Measurements from ENCODE around the gene TMED7.

Gene TMED7

GRCh38 chr5:115627295-115627865, 1.5 kb upstream of the TMED7 start:
- DNase-seq (ENCODE audit: low spot score), result no peak

DNA sequence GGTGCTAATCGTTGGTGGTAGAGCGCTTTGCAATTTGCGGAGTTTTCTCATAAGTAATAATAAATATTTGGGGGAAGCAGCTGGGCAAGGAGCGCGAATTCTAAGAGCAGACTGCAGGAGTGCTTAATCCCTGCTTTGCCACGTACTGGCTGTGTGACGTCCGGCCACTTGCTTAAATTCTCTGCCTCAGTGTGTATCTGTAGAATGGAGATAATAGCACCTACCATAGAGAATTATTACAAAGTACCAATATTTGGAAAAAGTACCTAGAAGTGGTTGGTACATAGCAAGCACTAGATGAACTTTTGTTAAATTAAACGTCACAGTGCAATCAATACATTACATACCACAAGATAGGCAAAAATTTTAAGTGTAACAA, 598 bp upstream of the TMED7 start:
- no peak for DNase-seq (ENCODE audit: low spot score)

DNA sequence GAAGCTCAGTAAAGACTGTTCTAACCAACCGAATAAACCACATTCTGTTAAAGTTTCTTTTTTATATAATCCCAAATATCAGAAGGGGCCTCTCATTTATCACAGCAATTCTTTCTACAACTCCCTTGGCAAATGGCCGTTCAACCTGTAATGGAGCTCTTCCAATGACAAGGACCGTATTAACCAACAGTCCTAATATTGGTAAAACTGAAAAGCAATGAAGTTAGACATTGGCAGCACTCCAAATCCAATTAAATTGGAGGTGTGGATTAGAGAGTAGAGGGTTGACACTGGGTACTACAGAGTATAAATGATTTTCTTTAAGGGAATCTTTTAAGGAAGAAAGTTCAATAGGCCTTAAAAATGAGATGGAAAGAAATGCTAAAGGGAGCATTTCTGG, 842 bp downstream of the TMED7 start:
- DNase-seq (ENCODE audit: low spot score), result peak; percentile 9

DNA sequence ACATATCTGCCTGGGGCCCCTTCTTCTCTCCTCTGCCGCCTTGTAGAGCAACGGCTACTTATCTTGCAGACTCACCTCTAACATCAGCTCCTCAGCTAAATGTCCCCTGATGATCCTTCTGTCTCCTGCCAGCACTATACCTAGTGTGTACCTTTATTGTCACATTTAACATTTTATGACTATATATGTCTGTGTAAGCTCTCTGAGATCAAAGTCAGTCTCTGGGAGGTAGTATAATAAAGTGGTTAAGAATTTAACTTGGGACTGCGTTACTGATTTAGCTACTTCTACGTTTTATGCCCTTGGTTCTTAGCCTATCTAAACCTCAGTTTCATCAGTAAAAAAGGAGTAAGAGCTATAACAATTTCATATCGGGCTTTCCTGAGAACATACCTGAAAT, 2.2 kb downstream of the TMED7 start:
- no peak for DNase-seq (ENCODE audit: low spot score)

DNA sequence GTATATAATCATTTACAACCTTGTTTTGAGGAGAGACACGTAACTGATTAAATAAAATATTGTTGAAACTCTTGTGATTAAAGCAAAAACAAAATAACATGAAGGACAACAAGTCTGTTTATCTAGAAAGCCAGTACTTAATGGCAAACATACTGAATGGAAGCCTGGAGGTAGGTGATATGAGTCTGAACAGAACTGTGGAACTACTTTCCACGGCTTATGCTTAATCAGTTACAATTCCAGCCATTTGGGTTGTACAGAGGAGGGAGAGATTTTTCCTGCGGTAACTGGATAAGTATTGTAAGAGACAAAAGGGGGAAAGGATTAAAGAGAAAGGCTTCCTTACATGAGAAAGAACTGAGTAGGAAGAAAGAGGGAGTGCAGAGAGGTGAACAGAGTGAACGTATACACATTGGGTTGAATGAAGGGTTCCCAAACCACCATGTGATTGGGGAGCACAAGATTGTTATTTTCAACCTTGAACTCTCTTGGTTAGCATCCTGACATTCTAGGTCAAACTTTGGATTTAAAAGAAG, 4.4 kb downstream of the TMED7 start:
- no peak for DNase-seq (ENCODE audit: low spot score)

- DNase-seq (ENCODE audit: low spot score), result no peak
These were observed 8.9 kb downstream of the TMED7 start for GRCh38 chr5:115616892-115617291.

GRCh38 chr5:115616472-115616871, 9.4 kb downstream of the TMED7 start:
- no peak for DNase-seq (ENCODE audit: low spot score)

- DNase-seq (ENCODE audit: low spot score), result no peak
These were observed 14.0 kb downstream of the TMED7 start for GRCh38 chr5:115611873-115612272.

GRCh38 chr5:115607935-115608334, 17.9 kb downstream of the TMED7 start:
- no peak for DNase-seq (ENCODE audit: low spot score)

DNA sequence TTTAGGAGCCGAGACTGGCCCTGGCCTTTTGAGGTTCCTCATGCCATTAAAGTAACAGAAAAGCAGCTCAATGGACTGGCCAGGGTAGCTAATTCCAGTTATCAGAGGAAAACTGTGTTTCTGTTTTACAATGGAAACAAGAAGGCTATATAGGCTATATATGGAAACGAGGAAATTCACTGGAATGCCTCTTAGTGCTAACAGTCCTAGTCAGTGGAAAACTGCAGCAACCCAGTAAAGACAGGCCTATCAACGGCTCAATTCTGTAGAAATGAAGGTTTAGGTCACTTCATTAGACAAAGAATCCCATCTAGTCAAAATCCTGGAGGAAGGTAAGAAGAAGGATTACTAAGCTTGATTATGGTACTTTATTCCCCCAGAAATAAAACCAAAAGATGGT, 20.4 kb downstream of the TMED7 start:
- DNase-seq (ENCODE audit: low spot score), result no peak

DNA sequence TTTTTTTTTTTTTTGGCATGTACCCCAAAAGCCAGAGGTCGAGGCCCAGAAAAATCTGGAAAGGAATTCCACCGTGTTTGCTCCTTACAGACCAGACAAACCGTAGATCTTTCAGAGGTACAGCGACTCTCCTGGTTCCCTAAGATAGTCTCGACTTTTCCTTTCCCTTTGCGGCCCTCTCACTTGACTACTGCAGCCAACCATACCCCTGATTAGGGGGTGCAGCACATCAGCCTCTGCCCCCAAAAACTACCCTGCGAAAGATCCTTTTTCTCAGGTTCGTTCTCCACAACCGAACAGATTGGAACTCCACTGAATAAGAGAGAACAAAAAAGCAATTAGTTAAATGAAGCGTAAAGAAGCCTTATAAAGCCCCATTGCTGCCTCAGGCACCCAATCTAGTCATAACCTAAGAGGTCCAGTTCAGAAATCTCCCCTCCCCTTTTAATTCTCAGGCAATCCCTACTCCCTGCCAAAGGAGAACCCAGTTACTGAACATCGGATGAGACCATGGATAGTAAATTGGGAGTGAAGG, 23.2 kb downstream of the TMED7 start:
- no peak for DNase-seq (ENCODE audit: low spot score)

GRCh38 chr5:115601701-115602590, 23.9 kb downstream of the TMED7 start, which contains the start of gene TICAM2:
TICAM2 (minus strand) TSS chr5:115602479; CDS start chr5:115581256, 21,223 bp downstream.
- DNase-seq (ENCODE audit: low spot score), result peak; percentile 23

DNA sequence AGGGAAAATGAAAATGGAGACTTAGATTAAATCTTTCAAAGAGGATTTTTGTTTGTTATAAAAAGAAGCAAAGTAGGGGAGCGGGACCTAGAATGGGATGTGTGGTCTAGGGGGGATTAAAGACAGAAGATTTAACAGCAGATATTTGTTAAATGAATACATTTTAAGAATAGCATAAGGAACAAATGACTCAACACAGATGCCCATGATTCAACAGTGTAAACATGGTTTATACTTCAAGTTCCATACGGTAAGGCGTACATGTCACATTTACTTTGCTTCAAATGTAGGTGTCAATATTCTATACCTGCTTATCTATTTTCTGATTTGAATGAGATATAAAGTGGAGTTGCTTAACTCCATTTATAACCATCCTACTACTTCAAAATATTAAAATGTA, 25.1 kb downstream of the TMED7 start:
- DNase-seq (ENCODE audit: low spot score), result no peak

DNA sequence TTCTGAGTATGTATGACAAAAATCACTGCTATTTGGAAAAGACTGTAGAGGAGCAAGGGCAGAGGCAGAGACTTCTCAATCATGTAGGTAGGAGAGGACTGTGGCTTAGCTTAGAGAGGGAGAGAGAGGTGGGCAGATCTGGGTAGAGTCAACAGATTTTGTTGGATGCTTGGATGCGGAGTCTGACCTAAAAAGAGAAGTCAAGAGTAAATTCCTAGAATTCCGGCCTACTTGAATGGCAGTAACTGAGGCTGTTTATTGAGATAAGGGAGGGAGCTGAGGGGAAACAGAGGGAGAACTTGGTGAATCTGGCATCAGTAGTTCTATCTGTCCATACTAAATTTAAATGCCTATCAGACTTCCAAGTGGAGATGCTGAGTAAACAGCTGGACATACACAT, 25.9 kb downstream of the TMED7 start:
- DNase-seq (ENCODE audit: low spot score), result no peak

DNA sequence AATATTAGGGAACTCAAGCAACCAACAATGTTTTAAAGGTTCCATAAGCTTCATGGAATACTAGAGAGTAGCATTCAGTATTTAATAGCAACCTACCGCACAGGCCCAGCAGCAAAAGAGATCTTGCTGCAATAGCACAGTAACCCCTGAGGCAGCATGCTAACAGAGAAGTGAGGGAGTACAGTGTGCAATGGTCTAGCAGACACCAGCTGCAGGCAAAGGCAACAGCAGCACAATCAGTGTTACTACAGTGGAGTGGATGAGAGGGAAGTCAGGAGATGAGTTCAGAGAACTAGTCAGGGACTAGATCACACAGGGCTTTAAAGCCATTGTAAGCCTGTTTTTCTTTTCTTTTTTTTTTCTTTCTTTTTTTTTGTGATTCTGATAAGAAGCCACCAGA, 26.3 kb downstream of the TMED7 start:
- DNase-seq (ENCODE audit: low spot score), result no peak

- DNase-seq (ENCODE audit: low spot score), result no peak
These were observed 31.4 kb downstream of the TMED7 start for GRCh38 chr5:115594128-115595047.

GRCh38 chr5:115589043-115589442, 36.8 kb downstream of the TMED7 start:
- DNase-seq (ENCODE audit: low spot score), result no peak

DNA sequence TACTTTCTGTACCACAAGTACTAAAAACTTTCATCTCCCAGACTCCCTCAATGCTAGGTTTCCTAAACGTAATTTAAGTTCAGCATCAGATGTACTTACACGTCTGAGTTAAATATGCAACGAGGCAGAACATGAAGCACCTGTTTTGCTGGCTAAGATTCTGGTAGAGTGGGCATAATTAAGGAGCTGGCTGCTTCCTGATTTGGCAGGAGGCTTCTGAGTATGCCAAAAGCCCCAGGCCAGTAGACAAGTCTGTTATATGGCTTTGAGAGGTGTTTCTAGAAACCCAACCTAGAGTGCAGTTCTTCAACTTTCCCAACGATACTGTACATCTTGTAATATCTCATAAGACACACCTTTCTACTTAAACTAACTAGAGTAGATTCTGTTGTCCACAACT, 37.2 kb downstream of the TMED7 start:
- DNase-seq (ENCODE audit: low spot score), result no peak

DNA sequence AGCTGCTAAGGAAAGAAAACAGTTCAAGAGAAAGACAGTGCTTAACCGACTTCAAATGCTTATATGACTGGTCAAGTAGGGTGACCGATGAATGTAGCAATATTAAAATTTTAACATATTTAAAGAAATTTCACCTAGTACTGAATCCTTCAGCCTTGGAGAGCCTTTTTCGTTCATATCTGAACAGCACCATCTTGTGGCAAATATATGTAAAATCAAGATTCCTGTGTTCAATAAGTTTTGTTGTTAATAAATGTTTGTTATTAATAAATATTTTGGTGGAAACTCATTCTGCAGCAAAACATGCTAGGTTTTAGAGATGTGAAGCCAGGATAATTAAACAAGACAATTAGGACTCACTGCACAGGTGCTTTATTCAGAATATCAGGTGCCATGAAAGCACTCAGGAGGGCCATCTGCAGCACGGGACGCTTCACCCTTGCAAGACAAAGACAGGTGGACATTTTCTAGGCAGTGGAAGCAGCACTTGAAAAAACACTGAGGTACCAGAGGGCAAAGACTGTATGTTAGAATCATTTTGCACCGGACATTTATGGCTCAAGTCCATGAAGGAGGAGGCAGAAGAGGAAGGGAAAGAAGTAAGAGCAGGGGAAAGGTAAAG, 39.2 kb downstream of the TMED7 start:
- peak; percentile 53 for DNase-seq (ENCODE audit: low spot score)

GRCh38 chr5:115585265-115585664, 40.6 kb downstream of the TMED7 start:
- DNase-seq (ENCODE audit: low spot score), result no peak

DNA sequence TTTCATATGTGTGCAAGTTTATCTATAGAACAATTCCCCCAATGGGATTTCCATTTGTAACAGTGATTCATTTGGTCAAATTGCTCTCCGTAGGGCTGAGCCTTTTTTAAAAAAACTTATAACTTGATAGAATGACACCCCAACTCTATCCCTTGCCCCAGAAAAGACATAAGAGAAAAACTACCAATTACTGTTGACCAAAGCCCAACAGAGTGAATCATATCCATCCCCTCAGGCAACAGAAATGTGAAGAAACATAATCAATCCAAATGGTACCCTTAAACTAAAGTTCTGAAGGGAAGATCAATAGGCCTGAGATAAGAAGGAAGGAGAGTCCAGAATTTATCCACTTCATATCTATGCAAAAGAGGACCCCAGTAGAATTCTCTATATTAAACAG, 41.3 kb downstream of the TMED7 start:
- DNase-seq (ENCODE audit: low spot score), result no peak

DNA sequence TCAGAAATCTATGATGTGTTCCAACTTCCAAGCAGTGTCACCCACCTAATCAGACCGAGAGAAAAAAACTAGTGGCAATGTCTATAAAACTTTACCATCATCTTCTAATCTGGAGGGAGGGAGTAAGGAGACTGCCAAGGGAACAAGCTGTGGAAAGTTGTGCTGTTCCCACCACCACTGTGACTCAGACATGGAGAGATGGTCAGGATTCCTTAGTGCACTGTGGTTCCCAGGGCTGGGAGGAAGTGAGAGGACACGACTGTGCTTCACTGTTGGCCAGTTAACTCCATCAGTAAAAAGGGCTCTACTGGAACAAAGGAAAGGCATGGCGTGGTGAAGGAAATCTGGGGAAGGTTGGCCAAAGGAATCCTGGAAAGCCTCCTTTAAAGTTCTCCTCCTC, 42.4 kb downstream of the TMED7 start:
- DNase-seq (ENCODE audit: low spot score), result no peak

Measured in LoVo (cell line).